ENCODE results near the gene DCP1B. TPM values are rescaled to one million over a fixed set of nuclear protein-coding genes. Genes with fewer than 3 reads are reported as not detected.

DCP1B gene
- total and polyA plus RNA-seq, 2 experiments from 2014 or later, result 13.4 to 20.9 TPM

GRCh38 chr12:1931642-1932041 is 72.6 kb downstream of the DCP1B start:
- no peak overlapping the region for H3K27ac ChIP-seq
- H3K9me3 ChIP-seq (ENCODE audit: low read depth), result no peaks in the 10 kb centered on the region
- H2AFZ ChIP-seq, result no peak overlapping the region
- H4K20me1 ChIP-seq (ENCODE audit: insufficient read depth, poor library complexity, severe bottlenecking), result no peaks in the 10 kb centered on the region
- 85% methylated on average over 9 of the region's 9 CpGs for WGBS (ENCODE audit: low lambda C conversion rate, missing lambda C conversion rate)
- no peaks in the 10 kb centered on the region for H3K36me3 ChIP-seq (replicated peaks; ENCODE audit: insufficient read depth, low read depth)
- H3K4me1 ChIP-seq (ENCODE audit: insufficient read depth), result peaks cover 9% of the 10 kb centered on the region
- no peaks in the 10 kb centered on the region for H3K9me2 ChIP-seq (replicated peaks; ENCODE audit: insufficient read depth)
- H3K79me2 ChIP-seq, result no peaks in the 10 kb centered on the region
- no peak overlapping the region for H3K4me3 ChIP-seq
- H3K27me3 ChIP-seq, result no peaks in the 10 kb centered on the region
- H3K4me2 ChIP-seq, result no peak overlapping the region
- TF ChIP-seq EZH2phosphoT487 (IDR thresholded peaks at IDR 0.05; ENCODE audit: low read depth, severe bottlenecking, unreplicated experiment), result no peak
- TF ChIP-seq EZH2 (IDR thresholded peaks at IDR 0.05; ENCODE audit: borderline replicate concordance), result no peak
- TF ChIP-seq CTCF (IDR thresholded peaks at IDR 0.05; ENCODE audit: poor library complexity), result no peak
- no peak for DNase-seq (ENCODE audit: low spot score)

GRCh38 chr12:1930803-1931597 is 73.3 kb downstream of the DCP1B start:
- Histone ChIP-seq H3K4me1 (ENCODE audit: insufficient read depth) (peaks cover 8% of the 10 kb centered on the region), H3K79me2 (no peaks in the 10 kb centered on the region), H3K27ac (no peak overlapping the region), H4K20me1 (ENCODE audit: insufficient read depth, poor library complexity, severe bottlenecking) (no peaks in the 10 kb centered on the region), H3K9me3 (ENCODE audit: low read depth) (no peaks in the 10 kb centered on the region), H3K4me3 (no peak overlapping the region), H3K9me2 (replicated peaks; ENCODE audit: insufficient read depth) (no peaks in the 10 kb centered on the region), H3K36me3 (replicated peaks; ENCODE audit: insufficient read depth, low read depth) (no peaks in the 10 kb centered on the region), H3K27me3 (no peaks in the 10 kb centered on the region), H2AFZ (no peak overlapping the region), H3K4me2 (no peak overlapping the region)
- TF ChIP-seq CTCF (IDR thresholded peaks at IDR 0.05; ENCODE audit: poor library complexity) (no peak), EZH2 (IDR thresholded peaks at IDR 0.05; ENCODE audit: borderline replicate concordance) (no peak), EZH2phosphoT487 (IDR thresholded peaks at IDR 0.05; ENCODE audit: low read depth, severe bottlenecking, unreplicated experiment) (no peak)
- WGBS (ENCODE audit: low lambda C conversion rate, missing lambda C conversion rate), result 93% methylated on average over 27 of the region's 27 CpGs
- no peak for DNase-seq (ENCODE audit: low spot score)

- peaks cover 8% of the 10 kb centered on the region for H3K4me1 ChIP-seq (ENCODE audit: insufficient read depth)
- WGBS (ENCODE audit: low lambda C conversion rate, missing lambda C conversion rate), result 96% methylated on average over 8 of the region's 11 CpGs
Observed at GRCh38 chr12:1929985-1930802, 74.1 kb downstream of the DCP1B start.

More at GRCh38 chr12:1929985-1930802, 74.1 kb downstream of the DCP1B start:
- no peaks in the 10 kb centered on the region for H3K79me2 ChIP-seq
- no peak for DNase-seq (ENCODE audit: low spot score)
- H3K9me2 ChIP-seq (replicated peaks; ENCODE audit: insufficient read depth), result no peaks in the 10 kb centered on the region
- H3K4me3 ChIP-seq, result no peak overlapping the region
- no peak overlapping the region for H3K27ac ChIP-seq
- H3K9me3 ChIP-seq (ENCODE audit: low read depth), result no peaks in the 10 kb centered on the region
- no peak overlapping the region for H2AFZ ChIP-seq
- no peaks in the 10 kb centered on the region for H4K20me1 ChIP-seq (ENCODE audit: insufficient read depth, poor library complexity, severe bottlenecking)
- no peak overlapping the region for H3K4me2 ChIP-seq
- H3K27me3 ChIP-seq, result no peaks in the 10 kb centered on the region
- TF ChIP-seq EZH2 (IDR thresholded peaks at IDR 0.05; ENCODE audit: borderline replicate concordance) (no peak), CTCF (IDR thresholded peaks at IDR 0.05; ENCODE audit: poor library complexity) (no peak), EZH2phosphoT487 (IDR thresholded peaks at IDR 0.05; ENCODE audit: low read depth, severe bottlenecking, unreplicated experiment) (no peak)
- no peaks in the 10 kb centered on the region for H3K36me3 ChIP-seq (replicated peaks; ENCODE audit: insufficient read depth, low read depth)

All from hepatocyte (in vitro differentiated cells).